ENCODE results near the gene TRIM67. TPM values are rescaled to one million over a fixed set of nuclear protein-coding genes. Genes with fewer than 3 reads are reported as not detected.
"Not testable (repeated sequence)": the region's sequence is repeated elsewhere in the genome, so short reads cannot be mapped to it uniquely, and the experiment has no call there.

TRIM67 gene
- total RNA-seq, 1 donor, result under 0.01 TPM

- no peak for DNase-seq (ENCODE audit: low read depth in 2 of 3, low spot score in 2 of 3)
Observed at GRCh38 chr1:231201979-231202633, 40.2 kb downstream of the TRIM67 start.

- DNase-seq (ENCODE audit: low read depth in 2 of 3, low spot score in 2 of 3), result no peak
Observed at GRCh38 chr1:231203259-231204057, 41.6 kb downstream of the TRIM67 start.

- no peak for DNase-seq (ENCODE audit: low read depth in 2 of 3, low spot score in 2 of 3)
Observed at GRCh38 chr1:231206856-231207255, 45.0 kb downstream of the TRIM67 start.

GRCh38 chr1:231207437-231207836, 45.6 kb downstream of the TRIM67 start:
- peak in 2 of 3 donors; percentile 11 to 20 for DNase-seq (ENCODE audit: low read depth in 2 of 3, low spot score in 2 of 3)

- no peak for DNase-seq (ENCODE audit: low read depth in 2 of 3, low spot score in 2 of 3)
Observed at GRCh38 chr1:231208980-231209379, 47.1 kb downstream of the TRIM67 start.

- no peak for DNase-seq (ENCODE audit: low read depth in 2 of 3, low spot score in 2 of 3)
Observed at GRCh38 chr1:231209531-231209930, 47.7 kb downstream of the TRIM67 start.

GRCh38 chr1:231210126-231210525, 48.3 kb downstream of the TRIM67 start:
- no peak for DNase-seq (ENCODE audit: low read depth in 2 of 3, low spot score in 2 of 3)

- peak; percentile 73 to 94 (median 91) for DNase-seq (ENCODE audit: low read depth in 2 of 3, low spot score in 2 of 3)
Observed at GRCh38 chr1:231211005-231211857, 49.4 kb downstream of the TRIM67 start.

GRCh38 chr1:231212301-231212700, 50.4 kb downstream of the TRIM67 start:
- not testable (repeated sequence) for DNase-seq (ENCODE audit: low read depth in 2 of 3, low spot score in 2 of 3)

- DNase-seq (ENCODE audit: low read depth in 2 of 3, low spot score in 2 of 3), result no peak
Observed at GRCh38 chr1:231213831-231214573, 52.1 kb downstream of the TRIM67 start.

GRCh38 chr1:231214918-231215680, 53.2 kb downstream of the TRIM67 start:
- DNase-seq (ENCODE audit: low read depth in 2 of 3, low spot score in 2 of 3), result peak in 2 of 3 donors; percentile 19 to 52

GRCh38 chr1:231215681-231216385, 54.0 kb downstream of the TRIM67 start:
- no peak for DNase-seq (ENCODE audit: low read depth in 2 of 3, low spot score in 2 of 3)

GRCh38 chr1:231216498-231216897, 54.6 kb downstream of the TRIM67 start:
- DNase-seq (ENCODE audit: low read depth in 2 of 3, low spot score in 2 of 3), result no peak

GRCh38 chr1:231217056-231217455, 55.2 kb downstream of the TRIM67 start:
- no peak for DNase-seq (ENCODE audit: low read depth in 2 of 3, low spot score in 2 of 3)

GRCh38 chr1:231218078-231218477, 56.2 kb downstream of the TRIM67 start:
- no peak for DNase-seq (ENCODE audit: low read depth in 2 of 3, low spot score in 2 of 3)

GRCh38 chr1:231219422-231220401, 57.9 kb downstream of the TRIM67 start:
- DNase-seq (ENCODE audit: low read depth in 2 of 3, low spot score in 2 of 3), result no peak

- DNase-seq (ENCODE audit: low read depth in 2 of 3, low spot score in 2 of 3), result no peak
Observed at GRCh38 chr1:231220801-231221200, 58.9 kb downstream of the TRIM67 start.

GRCh38 chr1:231226156-231226555, 64.3 kb downstream of the TRIM67 start:
- no peak for DNase-seq (ENCODE audit: low read depth in 2 of 3, low spot score in 2 of 3)
